K562 (cell line): ENCODE data around the gene SLC22A15.

Source experiments
- HDAC2 ChIP-seq: fragments of 450-650 bp; IDR thresholded peaks from 2 replicates; pipeline ENCODE4 v1.6.1; 2016; ENCODE audit warnings: mild to moderate bottlenecking
- MTF1 ChIP-seq: fragments of 250-450 bp; sonication (Bioruptor Pico); IDR thresholded peaks from 2 replicates; pipeline ENCODE4 v1.9.0; 2021; ENCODE audit warnings: moderate library complexity, mild to moderate bottlenecking, inconsistent platforms, borderline replicate concordance
- RFX1 ChIP-seq: fragments of 450-650 bp; IDR thresholded peaks from 2 replicates; pipeline ENCODE4 v1.6.1; 2016; ENCODE audit warnings: mild to moderate bottlenecking, moderate library complexity
- STAT5A ChIP-seq: IDR thresholded peaks from 2 replicates; pipeline ENCODE4 v1.6.1; 2012; ENCODE audit warnings: low read length, inconsistent platforms, borderline replicate concordance

- TF ChIP-seq HDAC2, result no peak
- TF ChIP-seq MTF1, result no peak
- TF ChIP-seq STAT5A, result no peak
- no peak for TF ChIP-seq RFX1
These were observed 21.1 kb upstream of the SLC22A15 start for GRCh38 chr1:115955228-115955627.
